HFFc6 (cell line): ENCODE data around the gene NEK7. TPM values are rescaled to one million over a fixed set of nuclear protein-coding genes. Genes with fewer than 3 reads are reported as not detected.
"Not testable (repeated sequence)": the region's sequence is repeated elsewhere in the genome, so short reads cannot be mapped to it uniquely, and the experiment has no call there.

ENCODE experiments used
- DNase-seq: peaks from one replicate; pipeline ENCODE4 v3.0.0-alpha.2; 2018
- H3K27ac Mint-ChIP-seq: 2 replicates; pipeline ENCODE4 v1.8.0; 2020; ENCODE audit warnings: mild to moderate bottlenecking, mixed read lengths
- H3K27me3 Mint-ChIP-seq: 2 replicates; pipeline ENCODE4 v1.8.0; 2021; ENCODE audit warnings: mild to moderate bottlenecking, moderate library complexity, mixed read lengths; ENCODE audit not compliant: insufficient read depth
- H3K36me3 Mint-ChIP-seq: 2 replicates; pipeline ENCODE4 v1.8.0; 2021; ENCODE audit warnings: low read depth, mixed read lengths
- H3K4me1 Mint-ChIP-seq: 2 replicates; pipeline ENCODE4 v1.8.0; 2020; ENCODE audit warnings: low read depth, mixed read lengths
- H3K4me3 Mint-ChIP-seq: 2 replicates; pipeline ENCODE4 v1.8.0; 2020; ENCODE audit warnings: mild to moderate bottlenecking, moderate library complexity, mixed read lengths
- H3K9me3 Mint-ChIP-seq: 2 replicates; pipeline ENCODE4 v1.8.0; 2020; ENCODE audit warnings: mild to moderate bottlenecking, mixed read lengths
- CTCF ChIP-seq: fragments of 200-600 bp; sonication (generic); IDR thresholded peaks from 2 replicates; pipeline ENCODE4 v1.5.0; 2021; ENCODE audit warnings: antibody characterized with exemption, mild to moderate bottlenecking
- total RNA-seq, 6 experiments: library from RNA; stranded (reverse); fragmentation: NEBNext Ultra II Directional; extraction: Animal tissue kit (Norgen Biotek cat#: 25700); gene quantifications; 2 replicates in 1 of 6; 3 replicates in 5 of 6; pipeline ENCODE4 v1.2.3, GENCODE V29; 2021

Gene NEK7
- total RNA-seq, 6 experiments from 2014 or later = 452 to 692 (median 485) TPM

GRCh38 chr1:198214924-198215323 is 58.1 kb downstream of the NEK7 start:
- Mint-ChIP-seq H3K4me3 (peak overlapping the region; percentile 53; the same call in 1 of the 2 replicates), H3K36me3 (peaks cover 76% of the 10 kb centered on the region), H3K27ac (no peak overlapping the region; the same call in 1 of the 2 replicates), H3K9me3 (peaks cover 74% of the 10 kb centered on the region), H3K27me3 (peaks cover 58% of the 10 kb centered on the region), H3K4me1 (peaks cover 87% of the 10 kb centered on the region)
- no peak for TF ChIP-seq CTCF
- no peak for DNase-seq

- no peak for TF ChIP-seq CTCF
- H3K27me3 Mint-ChIP-seq = peaks cover 40% of the 10 kb centered on the region
- H3K4me3 Mint-ChIP-seq = peak overlapping the region; percentile 37
- peak; percentile 66 for DNase-seq
- peaks cover 60% of the 10 kb centered on the region for H3K36me3 Mint-ChIP-seq
- H3K27ac Mint-ChIP-seq = peak overlapping the region; percentile 49
- peaks cover 34% of the 10 kb centered on the region for H3K9me3 Mint-ChIP-seq
- H3K4me1 Mint-ChIP-seq = peaks cover 77% of the 10 kb centered on the region
These were observed 63.6 kb downstream of the NEK7 start for GRCh38 chr1:198220428-198220827.

GRCh38 chr1:198227010-198227409 is 70.2 kb downstream of the NEK7 start:
- H3K27me3 Mint-ChIP-seq, H3K4me3 Mint-ChIP-seq, H3K27ac Mint-ChIP-seq, DNase-seq, H3K9me3 Mint-ChIP-seq: not testable (repeated sequence)
- Mint-ChIP-seq H3K4me1 (peaks cover 52% of the 10 kb centered on the region), H3K36me3 (peaks cover 48% of the 10 kb centered on the region)

GRCh38 chr1:198227454-198227853 is 70.7 kb downstream of the NEK7 start:
- not testable (repeated sequence) for H3K9me3 Mint-ChIP-seq, H3K27me3 Mint-ChIP-seq, DNase-seq, H3K27ac Mint-ChIP-seq, H3K4me3 Mint-ChIP-seq
- Mint-ChIP-seq H3K36me3 (peaks cover 48% of the 10 kb centered on the region), H3K4me1 (peaks cover 52% of the 10 kb centered on the region)

- H3K4me3 Mint-ChIP-seq = peak overlapping the region; percentile 39; the same call in 1 of the 2 replicates
- peaks cover 44% of the 10 kb centered on the region for H3K4me1 Mint-ChIP-seq
- peaks cover 41% of the 10 kb centered on the region for H3K36me3 Mint-ChIP-seq
- H3K9me3 Mint-ChIP-seq = 0 out of 2 replicates have a peak, but pooled peaks cover 7% of the 10 kb centered on the region
- DNase-seq = no peak
- H3K27me3 Mint-ChIP-seq = no peaks in the 10 kb centered on the region; the same call in 1 of the 2 replicates
- TF ChIP-seq CTCF = no peak
- 0 out of 2 replicates have a peak overlapping the region, but pooled peaks have one; percentile 36 for H3K27ac Mint-ChIP-seq
These were observed 72.1 kb downstream of the NEK7 start for GRCh38 chr1:198228925-198229324.

- no peaks in the 10 kb centered on the region; the same call in 1 of the 2 replicates for H3K27me3 Mint-ChIP-seq
- peaks cover 25% of the 10 kb centered on the region for H3K36me3 Mint-ChIP-seq
- peak overlapping the region; percentile 6; the same call in 1 of the 2 replicates for H3K4me3 Mint-ChIP-seq
- peak overlapping the region; percentile 63 for H3K27ac Mint-ChIP-seq
- no peak for DNase-seq
- peaks cover 10% of the 10 kb centered on the region; the same call in 1 of the 2 replicates for H3K9me3 Mint-ChIP-seq
- no peak for TF ChIP-seq CTCF
- H3K4me1 Mint-ChIP-seq = peaks cover 37% of the 10 kb centered on the region
These were observed 75.0 kb downstream of the NEK7 start for GRCh38 chr1:198231779-198232178.
